ENCODE data around the gene KIAA0513. TPM values are rescaled to one million over a fixed set of nuclear protein-coding genes. Genes with fewer than 3 reads are reported as not detected.

Gene KIAA0513
- total RNA-seq, 1 donor from 2014 or later: 16.3 TPM

DNA sequence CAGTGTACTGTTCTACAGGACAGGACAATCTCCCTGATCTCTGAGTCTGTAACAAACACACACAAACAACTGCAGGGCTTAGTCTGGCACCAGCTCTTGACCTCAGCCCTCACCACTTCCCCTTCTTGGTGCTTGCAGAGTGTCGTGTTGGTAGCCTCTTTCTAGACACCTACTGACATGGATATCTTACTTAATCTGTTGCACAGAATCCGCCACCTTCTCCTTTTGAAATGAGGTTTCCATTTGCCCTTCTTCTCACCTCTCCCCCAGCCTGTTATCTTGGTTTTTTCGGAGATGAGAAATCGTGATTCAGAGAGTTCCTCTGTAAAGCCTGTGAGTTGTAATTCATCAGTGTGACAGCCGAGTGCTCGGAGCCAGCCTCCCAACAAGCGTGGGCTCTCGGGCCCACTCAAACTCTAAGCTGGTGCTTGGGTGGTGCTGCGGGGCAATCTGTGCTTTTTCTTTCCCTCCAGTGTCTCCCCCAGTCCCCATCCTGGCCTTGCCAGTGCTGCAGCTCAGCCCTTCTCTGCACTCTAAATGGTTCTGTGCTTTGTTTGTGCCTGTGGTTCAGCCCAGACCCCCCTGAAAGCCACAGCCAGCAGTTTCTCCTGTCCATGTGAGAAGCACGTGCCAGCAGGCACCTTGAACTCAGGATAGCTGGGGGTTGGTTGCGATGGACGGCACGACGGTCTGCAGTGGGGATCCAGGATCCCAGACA, 28.1 kb downstream of the KIAA0513 start:
- no peak overlapping the region for H3K4me3 Mint-ChIP-seq (ENCODE audit: low read depth)
- H3K27ac Mint-ChIP-seq: no peak overlapping the region
- DNase-seq (ENCODE audit: low spot score, unreplicated experiment): no peak
- H3K27me3 Mint-ChIP-seq: no peaks in the 10 kb centered on the region
- H3K36me3 Mint-ChIP-seq (ENCODE audit: insufficient read depth): no peaks in the 10 kb centered on the region
- H3K9me3 Mint-ChIP-seq (ENCODE audit: low read depth): no peaks in the 10 kb centered on the region
- peaks cover 21% of the 10 kb centered on the region for H3K4me1 Mint-ChIP-seq (ENCODE audit: low read depth)
- TF ChIP-seq, protein P1, sequence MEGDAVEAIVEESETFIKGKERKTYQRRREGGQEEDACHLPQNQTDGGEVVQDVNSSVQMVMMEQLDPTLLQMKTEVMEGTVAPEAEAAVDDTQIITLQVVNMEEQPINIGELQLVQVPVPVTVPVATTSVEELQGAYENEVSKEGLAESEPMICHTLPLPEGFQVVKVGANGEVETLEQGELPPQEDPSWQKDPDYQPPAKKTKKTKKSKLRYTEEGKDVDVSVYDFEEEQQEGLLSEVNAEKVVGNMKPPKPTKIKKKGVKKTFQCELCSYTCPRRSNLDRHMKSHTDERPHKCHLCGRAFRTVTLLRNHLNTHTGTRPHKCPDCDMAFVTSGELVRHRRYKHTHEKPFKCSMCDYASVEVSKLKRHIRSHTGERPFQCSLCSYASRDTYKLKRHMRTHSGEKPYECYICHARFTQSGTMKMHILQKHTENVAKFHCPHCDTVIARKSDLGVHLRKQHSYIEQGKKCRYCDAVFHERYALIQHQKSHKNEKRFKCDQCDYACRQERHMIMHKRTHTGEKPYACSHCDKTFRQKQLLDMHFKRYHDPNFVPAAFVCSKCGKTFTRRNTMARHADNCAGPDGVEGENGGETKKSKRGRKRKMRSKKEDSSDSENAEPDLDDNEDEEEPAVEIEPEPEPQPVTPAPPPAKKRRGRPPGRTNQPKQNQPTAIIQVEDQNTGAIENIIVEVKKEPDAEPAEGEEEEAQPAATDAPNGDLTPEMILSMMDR (IDR thresholded peaks at IDR 0.05; ENCODE audit: unreplicated experiment): no peak

DNA sequence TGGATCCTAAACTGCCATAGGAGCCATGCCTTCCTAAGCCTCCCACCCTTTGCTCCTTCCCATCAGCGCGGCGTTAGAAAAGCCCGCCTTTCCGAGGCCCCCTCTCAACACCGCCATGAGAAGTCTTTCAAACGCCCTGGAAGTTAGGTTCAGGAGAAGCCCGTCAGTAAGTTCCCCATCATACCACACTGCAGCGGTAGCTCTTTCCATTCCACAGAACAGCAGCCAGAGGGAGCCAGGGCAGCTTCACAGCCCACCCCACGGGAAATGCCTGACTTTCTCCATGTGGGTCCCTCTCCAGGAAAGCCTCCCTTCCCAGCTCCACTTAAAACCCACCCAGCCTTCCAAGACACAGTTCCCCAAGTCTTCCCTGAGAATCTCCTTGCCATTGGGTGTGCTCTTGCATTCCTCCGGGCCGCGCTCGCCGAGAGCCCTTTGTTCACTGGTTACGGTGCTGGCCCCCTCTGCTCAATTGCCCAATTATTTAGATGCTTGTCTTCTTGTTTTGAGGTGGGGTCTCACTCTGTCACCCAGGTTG, 28.7 kb downstream of the KIAA0513 start:
- H3K4me1 Mint-ChIP-seq (ENCODE audit: low read depth): peaks cover 21% of the 10 kb centered on the region
- TF ChIP-seq, protein P1 (IDR thresholded peaks at IDR 0.05; ENCODE audit: unreplicated experiment): no peak
- no peak overlapping the region for H3K4me3 Mint-ChIP-seq (ENCODE audit: low read depth)
- no peak overlapping the region for H3K27ac Mint-ChIP-seq
- no peak for DNase-seq (ENCODE audit: low spot score, unreplicated experiment)
- no peaks in the 10 kb centered on the region for H3K9me3 Mint-ChIP-seq (ENCODE audit: low read depth)
- no peaks in the 10 kb centered on the region for H3K36me3 Mint-ChIP-seq (ENCODE audit: insufficient read depth)
- H3K27me3 Mint-ChIP-seq: no peaks in the 10 kb centered on the region

DNA sequence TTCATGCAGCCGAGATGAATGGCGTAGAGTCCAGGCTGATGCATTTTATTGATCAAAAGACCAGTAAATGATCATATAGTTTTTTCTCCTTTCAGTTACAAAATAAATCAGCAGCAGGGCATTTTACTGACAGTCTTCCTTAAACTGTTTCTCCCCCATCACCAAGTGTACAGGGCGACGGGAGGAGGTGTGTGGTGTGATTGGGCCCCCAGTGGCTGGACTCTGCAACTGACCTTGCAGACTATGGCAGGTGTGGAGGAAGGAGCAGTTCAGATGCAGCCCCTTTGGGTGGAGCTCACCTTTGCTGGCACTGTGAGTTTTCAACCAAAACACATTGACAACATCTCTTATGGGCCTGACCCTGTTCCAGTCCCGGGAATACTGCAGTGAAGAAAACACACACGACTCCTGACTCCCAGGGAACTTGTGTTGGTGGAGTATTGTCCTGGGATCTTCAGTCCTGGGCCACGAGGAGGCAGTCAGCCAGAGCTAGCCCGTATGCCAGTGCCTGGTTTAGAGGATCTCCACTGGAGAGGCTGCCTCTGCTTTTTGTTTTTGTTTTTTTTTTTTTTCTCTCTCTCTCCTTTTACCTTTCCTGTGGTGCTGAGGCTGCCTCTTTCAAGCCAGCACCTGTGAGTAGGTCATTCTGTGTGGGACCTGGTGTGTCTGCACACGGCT, 29.8 kb downstream of the KIAA0513 start:
- Mint-ChIP-seq H3K4me3 (ENCODE audit: low read depth) (no peak overlapping the region), H3K27me3 (no peaks in the 10 kb centered on the region), H3K27ac (no peak overlapping the region), H3K4me1 (ENCODE audit: low read depth) (peaks cover 22% of the 10 kb centered on the region), H3K36me3 (ENCODE audit: insufficient read depth) (no peaks in the 10 kb centered on the region), H3K9me3 (ENCODE audit: low read depth) (no peaks in the 10 kb centered on the region)
- TF ChIP-seq, protein P1 (IDR thresholded peaks at IDR 0.05; ENCODE audit: unreplicated experiment): peak; percentile 50
- no peak for DNase-seq (ENCODE audit: low spot score, unreplicated experiment)

DNA sequence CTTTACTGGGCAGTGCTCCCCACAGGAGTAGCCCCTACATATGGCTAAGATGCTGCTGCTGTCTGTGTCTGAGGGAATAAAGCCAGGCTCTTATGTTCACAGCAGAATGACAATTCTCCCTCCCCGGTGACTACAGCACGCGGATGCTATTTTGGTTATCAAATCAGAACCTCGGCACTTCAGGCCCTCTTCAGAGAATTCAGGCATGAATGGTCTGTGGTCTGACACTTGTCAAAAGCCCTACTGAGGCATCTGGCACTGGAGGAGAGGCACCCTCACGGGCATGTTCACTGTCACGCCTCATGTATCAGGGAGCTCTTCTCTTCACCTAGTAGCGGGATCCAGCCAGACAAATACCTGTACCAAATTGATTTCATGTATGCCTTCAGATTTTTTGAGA, 30.4 kb downstream of the KIAA0513 start:
- no peak overlapping the region for H3K27ac Mint-ChIP-seq
- H3K9me3 Mint-ChIP-seq (ENCODE audit: low read depth): no peaks in the 10 kb centered on the region
- no peaks in the 10 kb centered on the region for H3K36me3 Mint-ChIP-seq (ENCODE audit: insufficient read depth)
- TF ChIP-seq, protein P1 (IDR thresholded peaks at IDR 0.05; ENCODE audit: unreplicated experiment): no peak
- peaks cover 22% of the 10 kb centered on the region for H3K4me1 Mint-ChIP-seq (ENCODE audit: low read depth)
- no peak for DNase-seq (ENCODE audit: low spot score, unreplicated experiment)
- no peak overlapping the region for H3K4me3 Mint-ChIP-seq (ENCODE audit: low read depth)
- H3K27me3 Mint-ChIP-seq: no peaks in the 10 kb centered on the region

DNA sequence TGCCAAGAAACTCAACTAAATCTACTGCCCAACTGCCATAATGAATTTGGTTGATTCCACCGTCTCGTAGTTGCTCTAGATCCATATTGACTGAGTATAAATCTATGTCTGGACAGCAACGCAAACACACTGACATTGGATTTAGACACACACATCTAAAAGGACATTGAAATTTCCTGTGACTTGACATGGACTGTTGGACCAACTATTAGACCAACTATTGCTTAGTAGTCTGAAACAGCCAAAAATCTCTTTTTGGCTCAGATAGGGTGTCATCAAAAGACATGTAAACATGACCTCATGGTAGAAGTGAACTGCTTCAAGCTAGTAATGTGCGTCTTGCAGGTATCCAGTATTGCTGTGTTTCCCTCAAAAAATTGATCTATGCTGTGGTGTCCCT, 31.3 kb downstream of the KIAA0513 start:
- Mint-ChIP-seq H3K36me3 (ENCODE audit: insufficient read depth) (no peaks in the 10 kb centered on the region), H3K9me3 (ENCODE audit: low read depth) (no peaks in the 10 kb centered on the region), H3K4me3 (ENCODE audit: low read depth) (no peak overlapping the region), H3K4me1 (ENCODE audit: low read depth) (peaks cover 22% of the 10 kb centered on the region), H3K27ac (no peak overlapping the region), H3K27me3 (no peaks in the 10 kb centered on the region)
- no peak for DNase-seq (ENCODE audit: low spot score, unreplicated experiment)
- TF ChIP-seq, protein P1 (IDR thresholded peaks at IDR 0.05; ENCODE audit: unreplicated experiment): no peak

Measured in progenitor cell of endocrine pancreas (in vitro differentiated cells).